ENCODE measurements around the gene ZNF354C. TPM values are rescaled to one million over a fixed set of nuclear protein-coding genes. Genes with fewer than 3 reads are reported as not detected.

Gene ZNF354C
- total and polyA plus RNA-seq, 10 of the 15 experiments (the other 5 are each of a cell fraction or from before 2014, with no cell fraction given) = 0.01 to 0.03 (median 0.02) TPM; not detected in 7

GRCh38 chr5:179112469-179113142, 52.4 kb downstream of the ZNF354C start (continued):
- no peak for TF ChIP-seq ZBTB40 (IDR thresholded peaks at IDR 0.05; ENCODE audit: borderline replicate concordance)
- TF ChIP-seq PKNOX1 (IDR thresholded peaks at IDR 0.05) = no peak
- TF ChIP-seq RFX5 (IDR thresholded peaks at IDR 0.05; ENCODE audit: low read depth, low read length) = no peak
- TF ChIP-seq KAT2A (conservative IDR thresholded peaks at IDR 0.05; ENCODE audit: control insufficient read depth, low read depth, low read length) = no peak
- no peak for TF ChIP-seq CREM (IDR thresholded peaks at IDR 0.05; ENCODE audit: low read depth)

GRCh38 chr5:179113143-179113530, 53.0 kb downstream of the ZNF354C start:
- SMC1A ChIA-PET (ENCODE audit: uncharacterized antibody, unreplicated experiment) = no interaction called here
- no peak for TF ChIP-seq USF1 (IDR thresholded peaks at IDR 0.05; ENCODE audit: borderline replicate concordance, extremely low read length, insufficient read depth, low read depth, low read length)
- TF ChIP-seq NFIC (IDR thresholded peaks at IDR 0.05; ENCODE audit: low read depth, low read length) = no peak
- TF ChIP-seq CHD2 (IDR thresholded peaks at IDR 0.05; ENCODE audit: borderline replicate concordance, low read depth, low read length) = no peak
- no peak for TF ChIP-seq RB1 (IDR thresholded peaks at IDR 0.05; ENCODE audit: borderline replicate concordance)
- TF ChIP-seq YY1 (IDR thresholded peaks at IDR 0.05; ENCODE audit: low read depth, low read length) = no peak
- TF ChIP-seq ZNF592 (IDR thresholded peaks at IDR 0.05) = no peak

More at GRCh38 chr5:179113143-179113530, 53.0 kb downstream of the ZNF354C start:
- DNase-seq (ENCODE audit: low read depth, low spot score) (no peak), ATAC-seq (no peak), FAIRE-seq (no peak)
- H3K27ac ChIP-seq (ENCODE audit: control insufficient read depth, insufficient read depth) = no peak overlapping the region
- H2AFZ ChIP-seq (ENCODE audit: control insufficient read depth, low read depth, low read length) = no peak overlapping the region
- H3K36me3 ChIP-seq (ENCODE audit: control insufficient read depth in 2 of 2, insufficient read depth in 2 of 2, low read length in 1 of 2) = no peaks in the 10 kb centered on the region
- no peaks in the 10 kb centered on the region for H3K27me3 ChIP-seq (replicated peaks in 1 of 2; ENCODE audit: control insufficient read depth in 2 of 2, insufficient read depth in 2 of 2, low read length in 1 of 2)
- H3K9ac ChIP-seq (ENCODE audit: control insufficient read depth, insufficient read depth, low read length) = no peak overlapping the region
- H4K20me1 ChIP-seq (ENCODE audit: control insufficient read depth, insufficient read depth) = no peaks in the 10 kb centered on the region
- no peaks in the 10 kb centered on the region for H3K79me2 ChIP-seq (ENCODE audit: control insufficient read depth, insufficient read depth, low read length)
- ChIA-PET POLR2A (no interaction called here), CTCF (no interaction called here), RAD21 (ENCODE audit: unreplicated experiment) (no interaction called here)
- H3K4me1 ChIP-seq (ENCODE audit: control insufficient read depth, insufficient read depth, low read length) = no peaks in the 10 kb centered on the region
- WGBS (ENCODE audit: insufficient coverage, insufficient replicate concordance, low lambda C conversion rate, missing lambda C conversion rate) = 53% methylated on average over 13 of the region's 13 CpGs
- no peak overlapping the region for H3K4me2 ChIP-seq (ENCODE audit: control insufficient read depth, insufficient read depth)
- intact Hi-C loops (cut with micrococcal nuclease; ENCODE audit: unreplicated experiment) = no loop called here
- H3K4me3 ChIP-seq = no peak overlapping the region
- BruUV-seq (replicated peaks) = no TSS peak
- in situ Hi-C loops (cut with MboI) = no loop called here
- no peaks in the 10 kb centered on the region; the same call in 2 of the 3 replicates for H3K9me3 ChIP-seq (replicated peaks; ENCODE audit: control insufficient read depth, insufficient read depth, low read length)
